ENCODE measurements around the gene IZUMO1.
"Not testable (repeated sequence)": the region's sequence is repeated elsewhere in the genome, so short reads cannot be mapped to it uniquely, and the experiment has no call there.

IZUMO1 gene

GRCh38 chr19:48711106-48711662 lies 35.5 kb downstream of the IZUMO1 start:
- DNase-seq: no peak

- DNase-seq: no peak
Observed at GRCh38 chr19:48708471-48708870, 38.2 kb downstream of the IZUMO1 start.

- DNase-seq: no peak
Observed at GRCh38 chr19:48705431-48705830, 41.3 kb downstream of the IZUMO1 start.

- DNase-seq: no peak
Observed at GRCh38 chr19:48703316-48703715, 43.4 kb downstream of the IZUMO1 start.

- no peak for DNase-seq
Observed at GRCh38 chr19:48702701-48703100, 44.0 kb downstream of the IZUMO1 start.

- DNase-seq: no peak
Observed at GRCh38 chr19:48698046-48698445, 48.7 kb downstream of the IZUMO1 start.

- no peak for DNase-seq
Observed at GRCh38 chr19:48696353-48697010, 50.2 kb downstream of the IZUMO1 start.

GRCh38 chr19:48695743-48696352 lies 50.9 kb downstream of the IZUMO1 start, which contains the start of gene FUT2:
Gene FUT2 (plus strand): TSS chr19:48695971. CDS start chr19:48702957, 6,986 bp downstream.
- DNase-seq: no peak

- not testable (repeated sequence) for DNase-seq
Observed at GRCh38 chr19:48693629-48694028, 53.1 kb downstream of the IZUMO1 start.

Measured in activated CD4-positive, alpha-beta T cell treated with anti-CD3 and anti-CD28 coated beads for 48 hours (primary cell).